Stimulated activated naive CD8-positive, alpha-beta T cell treated with anti-CD3 and anti-CD28 coated beads, Interleukin-15, amount 100 ng/mL, for 72 hours (primary cell): ENCODE data around the gene RAB5IF.

Source experiments
- ATAC-seq: fragments of 150-1000 bp; cut with Tn5 transposase; 2 replicates; pipeline ENCODE4 v1.10.0; 2021; ENCODE audit warnings: mild to moderate bottlenecking, moderate library complexity
- DNase-seq, 2 donors: peaks; one replicate each; pipeline ENCODE4 v3.0.0; 2021 to 2022
- H3K27ac Mint-ChIP-seq, 2 donors: one replicate each; pipeline ENCODE4 v1.8.0; 2022; ENCODE audit warnings: mild to moderate bottlenecking in 2 of 2, mixed read lengths in 2 of 2, moderate library complexity in 2 of 2
- H3K27me3 Mint-ChIP-seq: one replicate; pipeline ENCODE4 v1.8.0; 2022; ENCODE audit warnings: mixed read lengths
- H3K4me1 Mint-ChIP-seq: one replicate; pipeline ENCODE4 v1.8.0; 2022; ENCODE audit warnings: mild to moderate bottlenecking, mixed read lengths
- H3K4me3 Mint-ChIP-seq, 2 donors: one replicate each; pipeline ENCODE4 v1.8.0; 2022; ENCODE audit warnings: mild to moderate bottlenecking in 2 of 2, mixed read lengths in 2 of 2, moderate library complexity in 1 of 2
- H3K9me3 Mint-ChIP-seq, 2 donors: one replicate each; pipeline ENCODE4 v1.8.0; 2022; ENCODE audit warnings: mixed read lengths in 2 of 2

The RAB5IF gene

DNA sequence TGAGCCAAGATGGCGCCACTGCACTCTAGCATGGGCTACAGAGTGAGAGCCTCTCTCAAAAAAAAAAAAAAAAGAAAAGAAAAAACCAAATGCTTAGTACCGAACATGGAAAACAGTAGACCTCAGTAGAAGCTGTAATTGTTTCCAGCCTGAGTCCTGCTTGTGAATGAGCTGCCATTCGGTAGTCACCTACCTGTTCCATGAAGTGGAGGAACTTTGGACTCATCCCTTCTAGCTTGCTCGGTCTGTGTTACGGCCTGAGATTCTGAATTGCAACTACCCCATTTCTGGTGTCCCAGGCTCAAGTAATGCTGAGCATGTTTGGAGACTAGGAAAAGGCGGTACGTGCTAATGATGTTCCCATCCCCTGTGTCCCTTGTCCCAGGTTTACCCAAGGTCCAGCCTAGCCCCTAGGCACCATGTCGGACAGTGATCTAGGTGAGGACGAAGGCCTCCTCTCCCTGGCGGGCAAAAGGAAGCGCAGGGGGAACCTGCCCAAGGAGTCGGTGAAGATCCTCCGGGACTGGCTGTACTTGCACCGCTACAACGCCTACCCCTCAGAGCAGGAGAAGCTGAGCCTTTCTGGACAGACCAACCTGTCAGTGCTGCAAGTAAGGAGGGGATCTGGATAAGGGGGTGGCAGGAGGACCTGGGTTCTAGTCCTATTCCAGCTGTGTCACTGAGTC, 27.1 kb upstream of the RAB5IF start:
- Mint-ChIP-seq H3K4me3 (no peak overlapping the region), H3K9me3 (no peaks in the 10 kb centered on the region), H3K4me1 (peaks cover 66% of the 10 kb centered on the region), H3K27ac (no peak overlapping the region), H3K27me3 (no peaks in the 10 kb centered on the region)
- ATAC-seq = no peak
- no peak for DNase-seq

DNA sequence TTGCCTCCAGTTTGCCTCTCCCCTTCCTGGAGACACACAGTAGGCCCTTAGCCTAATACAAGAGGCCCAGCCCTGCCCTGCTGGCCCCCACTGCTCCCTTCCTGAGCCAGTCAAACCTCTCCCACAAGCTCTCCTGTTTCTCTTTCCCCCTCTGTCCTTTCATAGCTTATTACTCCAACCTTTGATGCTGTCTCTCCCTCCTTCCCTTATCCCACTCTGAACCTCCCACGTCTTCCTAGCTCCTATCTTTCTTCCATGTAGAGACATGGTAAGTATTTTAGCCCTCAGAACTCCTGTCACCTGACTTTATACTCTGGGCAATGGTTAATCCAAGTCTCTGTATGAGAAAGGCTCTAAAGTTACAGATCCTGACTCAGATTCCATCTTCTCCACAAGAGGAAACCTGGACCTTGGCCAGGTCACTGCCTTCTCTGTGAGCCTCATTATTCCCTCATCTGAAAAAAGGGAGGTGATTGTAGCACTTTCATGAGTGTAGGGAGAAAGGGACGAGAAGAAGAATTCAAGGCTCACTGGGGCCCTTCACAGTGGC, 25.5 kb upstream of the RAB5IF start:
- no peaks in the 10 kb centered on the region for H3K9me3 Mint-ChIP-seq
- H3K27ac Mint-ChIP-seq = peak overlapping the region in 1 of 2 donors; percentile 84
- peaks cover 60% of the 10 kb centered on the region for H3K4me1 Mint-ChIP-seq
- no peak for DNase-seq
- H3K27me3 Mint-ChIP-seq = no peaks in the 10 kb centered on the region
- no peak for ATAC-seq
- no peak overlapping the region for H3K4me3 Mint-ChIP-seq

DNA sequence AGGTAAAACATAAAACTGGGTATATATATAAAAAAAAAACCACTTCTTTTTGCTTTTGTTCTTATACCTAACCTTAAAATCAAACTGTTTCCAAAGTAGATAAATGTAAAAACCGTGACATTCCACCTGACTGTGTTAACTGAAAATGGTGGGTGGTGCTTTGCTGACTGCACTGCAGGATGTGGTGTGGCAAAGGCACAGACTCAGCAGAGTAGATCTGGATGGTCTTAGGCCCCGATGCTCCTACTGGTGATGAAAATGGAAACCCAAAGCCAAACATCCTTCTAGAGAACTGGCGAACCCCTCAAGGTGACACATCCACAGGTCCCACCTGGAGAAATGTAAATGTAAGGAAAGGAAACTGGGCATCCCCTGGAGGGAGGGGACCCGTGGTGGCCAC, 23.3 kb upstream of the RAB5IF start:
- no peaks in the 10 kb centered on the region for H3K9me3 Mint-ChIP-seq
- ATAC-seq = peak; percentile 92
- H3K27ac Mint-ChIP-seq = peak overlapping the region; percentile 23 to 91
- no peak for DNase-seq
- H3K27me3 Mint-ChIP-seq = no peaks in the 10 kb centered on the region
- H3K4me3 Mint-ChIP-seq = peak overlapping the region in 1 of 2 donors; percentile 49
- peaks cover 59% of the 10 kb centered on the region for H3K4me1 Mint-ChIP-seq

DNA sequence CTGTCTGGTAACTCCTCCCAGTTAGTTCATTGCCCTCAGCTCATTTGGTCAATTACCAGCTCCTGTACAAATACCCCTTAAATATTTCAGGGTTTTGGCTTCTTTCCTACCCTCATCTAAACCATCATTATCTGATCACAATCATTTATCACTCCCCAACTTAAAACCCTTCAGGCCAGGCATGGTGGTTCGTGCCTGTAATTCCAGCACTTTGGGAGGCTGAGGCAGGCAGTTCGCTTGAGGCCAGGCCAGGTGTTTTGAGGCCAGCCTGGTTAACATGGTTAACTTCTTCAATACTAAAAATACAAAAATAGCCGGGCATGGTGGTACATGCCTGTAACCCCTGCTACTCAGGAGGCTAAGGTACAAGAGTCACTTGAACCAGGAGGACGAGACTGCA, 22.8 kb upstream of the RAB5IF start:
- DNase-seq (no peak), ATAC-seq (no peak)
- H3K27me3 Mint-ChIP-seq = no peaks in the 10 kb centered on the region
- H3K9me3 Mint-ChIP-seq = no peaks in the 10 kb centered on the region
- peaks cover 64% of the 10 kb centered on the region for H3K4me1 Mint-ChIP-seq
- H3K4me3 Mint-ChIP-seq = no peak overlapping the region
- H3K27ac Mint-ChIP-seq = peak overlapping the region in 1 of 2 donors; percentile 91

DNA sequence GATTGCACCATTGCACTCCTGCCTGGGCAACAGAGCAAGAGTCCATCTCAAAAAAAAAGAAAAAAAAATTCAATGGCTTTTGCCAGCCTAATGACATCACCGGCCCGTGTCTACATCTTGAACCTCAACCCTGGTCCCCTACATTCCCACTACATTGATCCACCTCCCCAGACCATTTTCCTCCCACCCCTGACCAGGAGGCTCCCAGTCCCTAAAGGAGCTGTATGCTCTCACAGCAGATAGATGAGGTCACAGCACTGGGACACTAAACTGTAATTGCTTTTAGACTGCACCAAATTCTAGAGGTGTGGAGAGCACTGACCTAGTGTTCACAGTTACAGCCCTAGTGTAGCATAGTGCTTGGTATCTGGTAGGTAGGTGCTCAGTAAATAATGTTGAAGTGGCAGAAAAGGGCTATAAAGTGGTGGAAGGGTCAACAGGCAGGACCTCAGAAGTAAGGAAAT, 21.5 kb upstream of the RAB5IF start:
- no peaks in the 10 kb centered on the region for H3K9me3 Mint-ChIP-seq
- peaks cover 69% of the 10 kb centered on the region for H3K4me1 Mint-ChIP-seq
- no peaks in the 10 kb centered on the region for H3K27me3 Mint-ChIP-seq
- DNase-seq (no peak), ATAC-seq (no peak)
- no peak overlapping the region for H3K4me3 Mint-ChIP-seq
- H3K27ac Mint-ChIP-seq = peak overlapping the region in 1 of 2 donors; percentile 3

DNA sequence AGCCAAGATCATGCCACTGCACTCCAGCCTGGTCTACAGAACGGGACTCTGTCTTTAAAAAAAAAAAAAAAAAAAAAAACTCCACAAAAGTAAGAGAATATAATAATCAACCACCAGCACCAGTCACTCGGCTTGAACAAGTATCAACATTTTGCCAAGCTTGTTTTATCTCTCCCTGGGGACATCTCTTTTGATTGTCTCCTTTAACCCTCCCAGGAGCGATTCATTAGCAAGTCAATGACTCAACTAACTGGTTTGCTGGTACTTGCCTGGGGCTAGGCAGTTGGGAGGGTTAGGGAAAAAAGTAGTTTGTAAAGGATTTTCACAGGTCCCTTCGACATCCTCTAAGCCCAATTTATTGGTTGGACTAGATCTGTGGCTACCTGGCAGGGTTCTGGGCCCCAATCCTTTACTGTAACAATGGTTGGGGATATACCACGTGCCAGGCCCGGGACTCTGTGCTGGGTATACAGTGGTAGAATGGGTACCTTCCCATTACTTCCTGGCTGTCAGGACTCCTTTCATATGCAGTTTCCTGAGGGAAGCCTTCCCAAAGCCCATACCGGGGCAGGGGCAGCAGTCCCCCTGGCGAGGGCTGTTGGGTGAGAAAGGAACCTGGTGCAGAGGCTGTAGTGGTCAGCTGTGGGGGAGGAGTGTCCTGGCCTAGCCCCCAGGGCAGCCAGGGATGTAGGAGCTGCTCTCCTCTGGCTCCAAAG, 20.0 kb upstream of the RAB5IF start:
- peaks cover 67% of the 10 kb centered on the region for H3K4me1 Mint-ChIP-seq
- no peak for DNase-seq
- H3K27ac Mint-ChIP-seq = peak overlapping the region in 1 of 2 donors; percentile 83
- no peaks in the 10 kb centered on the region for H3K27me3 Mint-ChIP-seq
- ATAC-seq = no peak
- H3K4me3 Mint-ChIP-seq = no peak overlapping the region
- H3K9me3 Mint-ChIP-seq = no peaks in the 10 kb centered on the region

DNA sequence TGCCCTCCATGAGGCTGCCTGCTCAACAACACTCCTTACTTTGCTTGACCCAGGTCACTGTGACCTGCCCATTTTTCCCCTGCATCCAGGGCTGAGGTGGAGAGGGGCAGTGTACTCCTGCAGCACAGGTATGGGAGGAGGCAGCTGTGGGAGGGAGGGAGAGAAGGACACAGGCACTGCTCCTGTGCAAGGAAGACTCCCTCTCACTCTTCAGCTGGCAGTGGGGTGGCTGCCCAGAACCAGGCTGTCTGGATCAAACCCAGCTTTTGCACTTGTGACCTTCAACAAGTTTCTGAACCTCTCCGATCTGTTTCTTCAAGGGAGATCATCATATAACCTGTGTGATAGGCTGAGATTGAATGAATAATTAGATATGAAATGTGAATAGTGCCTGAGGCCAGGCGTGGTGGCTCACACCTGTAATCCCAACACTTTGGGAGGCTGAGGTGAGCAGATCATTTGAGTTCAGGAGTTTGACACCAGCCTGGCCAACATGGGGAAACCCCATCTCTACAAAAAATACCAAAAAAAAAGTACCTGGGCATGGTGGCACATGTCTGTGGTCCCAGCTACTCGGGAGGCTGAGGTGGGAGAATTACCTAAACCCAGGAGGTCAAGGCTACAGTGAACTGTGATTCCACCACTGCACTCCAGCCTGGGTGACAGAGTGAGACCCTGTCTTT, 18.1 kb upstream of the RAB5IF start:
- H3K4me3 Mint-ChIP-seq = no peak overlapping the region
- H3K9me3 Mint-ChIP-seq = no peaks in the 10 kb centered on the region
- peak overlapping the region in 1 of 2 donors; percentile 67 for H3K27ac Mint-ChIP-seq
- DNase-seq (no peak), ATAC-seq (peak; percentile 16)
- H3K4me1 Mint-ChIP-seq = peaks cover 69% of the 10 kb centered on the region
- no peaks in the 10 kb centered on the region for H3K27me3 Mint-ChIP-seq

DNA sequence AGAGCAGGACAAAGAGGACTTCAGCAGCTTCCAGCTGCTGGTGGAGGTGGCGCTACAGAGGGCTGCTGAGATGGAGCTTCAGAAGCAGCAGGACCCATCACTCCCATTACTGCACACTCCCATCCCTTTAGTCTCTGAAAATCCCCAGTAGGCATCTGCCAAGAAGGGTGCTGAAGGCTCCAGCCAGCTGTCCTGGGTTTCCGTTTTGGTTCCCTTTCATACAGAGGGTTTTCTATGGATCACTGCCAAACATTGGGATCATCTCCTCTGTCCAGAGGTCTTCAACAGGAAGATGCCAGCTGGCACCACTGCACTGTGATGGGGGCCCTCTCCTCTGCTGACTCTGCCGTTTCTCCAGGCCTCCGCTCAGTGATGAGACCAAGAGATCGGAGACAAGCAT, 14.3 kb upstream of the RAB5IF start:
- Mint-ChIP-seq H3K9me3 (no peaks in the 10 kb centered on the region), H3K4me3 (peak overlapping the region; percentile 57 to 64), H3K27ac (peak overlapping the region in 1 of 2 donors; percentile 78), H3K4me1 (peaks cover 94% of the 10 kb centered on the region), H3K27me3 (no peaks in the 10 kb centered on the region)
- no peak for ATAC-seq
- no peak for DNase-seq

DNA sequence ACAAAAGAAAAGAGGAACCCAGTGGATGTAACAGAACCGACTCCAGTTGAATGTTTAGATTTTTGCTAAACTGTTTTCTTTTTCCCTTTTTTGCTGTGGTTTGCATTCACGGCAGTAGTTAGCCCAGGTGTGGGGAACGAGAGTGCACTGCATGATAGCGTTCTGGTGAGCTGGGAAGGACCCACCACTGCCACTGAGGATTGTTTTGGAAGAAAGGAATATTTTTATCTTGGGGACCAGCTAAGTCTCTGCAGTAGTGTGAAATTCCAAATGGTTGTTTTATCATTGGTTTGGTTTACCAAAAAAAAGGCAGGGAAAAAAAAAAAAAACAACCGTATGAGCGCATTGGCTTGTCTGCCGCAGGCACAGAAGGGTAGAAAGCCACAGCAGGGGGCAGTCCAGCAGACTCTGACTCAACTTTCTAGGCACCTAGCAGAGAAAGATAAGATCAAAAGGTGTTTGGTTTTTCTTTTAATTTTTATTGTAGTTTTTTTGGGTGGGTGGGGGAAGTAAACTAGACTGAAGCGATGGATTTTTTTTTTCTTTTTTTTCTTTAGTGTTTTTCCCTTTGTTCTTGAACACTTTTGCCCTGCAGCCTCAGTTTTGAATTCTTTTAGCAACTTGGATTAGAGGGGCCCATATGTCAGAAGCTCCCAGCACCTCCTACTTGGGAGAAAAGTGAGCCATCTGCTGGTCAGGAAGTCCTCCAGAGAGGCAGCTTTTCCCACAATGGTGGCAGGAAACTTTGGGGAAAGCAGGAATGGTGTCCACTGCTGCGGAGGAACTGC, 13.5 kb upstream of the RAB5IF start:
- Mint-ChIP-seq H3K4me1 (peaks cover 88% of the 10 kb centered on the region), H3K27ac (peak overlapping the region; percentile 54 to 78)
- DNase-seq = peak; percentile 46 to 67

DNA sequence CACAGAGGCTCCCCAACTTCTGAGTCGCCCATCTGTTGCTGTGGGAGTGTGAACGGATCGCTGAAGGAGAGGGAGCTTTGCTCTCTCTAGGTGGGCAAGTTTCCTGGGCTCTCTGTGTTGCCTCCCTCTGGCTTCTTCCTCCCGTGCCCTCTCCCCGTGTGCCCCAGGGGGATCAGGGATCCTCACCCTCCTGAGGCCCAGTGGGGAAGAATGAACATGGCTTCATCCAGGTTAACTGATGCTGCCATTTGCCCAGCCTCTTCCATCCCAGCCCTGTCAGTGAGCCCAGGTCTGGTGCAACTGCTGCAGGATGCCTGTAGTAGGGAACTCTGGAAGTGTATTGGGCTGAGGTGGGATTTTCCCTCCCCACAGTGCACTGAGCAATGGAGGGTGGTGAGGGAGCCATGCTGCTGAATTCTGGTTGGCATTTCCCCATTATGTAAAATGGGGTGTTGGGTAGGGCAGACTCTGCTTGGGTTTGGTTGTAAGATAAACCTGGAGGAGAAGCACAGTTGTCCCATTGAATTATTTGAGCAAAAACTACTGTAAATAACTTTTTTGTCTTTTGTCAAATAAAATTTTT, 12.1 kb upstream of the RAB5IF start:
- peaks cover 76% of the 10 kb centered on the region for H3K4me1 Mint-ChIP-seq
- H3K9me3 Mint-ChIP-seq = no peaks in the 10 kb centered on the region
- H3K27me3 Mint-ChIP-seq = no peaks in the 10 kb centered on the region
- no peak for ATAC-seq
- peak overlapping the region; percentile 71 to 78 for H3K27ac Mint-ChIP-seq
- peak overlapping the region in 1 of 2 donors; percentile 45 for H3K4me3 Mint-ChIP-seq
- DNase-seq = no peak

More for the DNA sequence above, 13.5 kb upstream of the RAB5IF start:
- peak overlapping the region; percentile 57 to 64 for H3K4me3 Mint-ChIP-seq
- ATAC-seq = peak; percentile 74
- H3K9me3 Mint-ChIP-seq = no peaks in the 10 kb centered on the region
- H3K27me3 Mint-ChIP-seq = no peaks in the 10 kb centered on the region

DNA sequence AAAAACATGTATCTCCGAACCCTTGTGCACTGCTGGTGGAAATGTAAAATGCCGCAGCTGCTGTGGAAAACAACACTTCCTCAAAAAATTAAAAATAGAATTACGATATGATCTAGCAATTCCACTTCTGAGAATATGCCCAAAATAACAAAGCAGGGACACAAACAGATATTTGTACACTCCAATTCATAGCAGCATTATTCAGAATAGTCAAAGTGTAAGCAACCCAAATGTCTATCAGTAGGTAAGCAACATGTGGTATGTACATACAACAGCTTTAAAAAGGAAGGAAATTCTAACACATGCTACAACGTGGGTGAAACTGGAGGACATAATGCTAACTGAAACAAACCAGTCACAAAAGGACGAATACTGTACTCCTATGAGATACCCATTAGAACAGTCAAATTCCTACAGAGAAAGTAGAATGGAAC, 5.7 kb upstream of the RAB5IF start:
- DNase-seq (no peak), ATAC-seq (no peak)
- Mint-ChIP-seq H3K4me3 (peak overlapping the region; percentile 53 to 54), H3K9me3 (no peaks in the 10 kb centered on the region), H3K27me3 (no peaks in the 10 kb centered on the region), H3K27ac (peak overlapping the region in 1 of 2 donors; percentile 84), H3K4me1 (peaks cover 36% of the 10 kb centered on the region)

DNA sequence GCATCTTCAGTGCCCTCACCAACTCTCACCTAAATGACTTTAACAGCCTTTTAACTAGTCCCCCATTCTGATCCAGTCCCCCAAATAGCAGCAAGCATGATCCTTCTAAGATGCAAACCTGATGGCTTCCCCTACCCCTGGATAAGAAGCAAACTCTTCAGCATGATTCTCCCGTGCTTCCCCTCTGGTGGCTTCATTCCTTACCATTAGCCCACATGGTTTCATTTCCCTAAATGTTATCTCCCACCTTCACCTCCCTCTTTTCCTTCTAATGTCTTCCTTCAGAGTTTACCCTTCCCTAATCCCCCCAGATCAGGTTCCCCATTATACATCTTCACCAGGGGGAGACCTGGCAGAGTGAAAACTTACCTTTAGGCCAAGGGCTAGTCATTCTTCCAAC, 4.0 kb upstream of the RAB5IF start:
- ATAC-seq (no peak), DNase-seq (no peak)
- no peak overlapping the region for H3K4me3 Mint-ChIP-seq
- no peaks in the 10 kb centered on the region for H3K27me3 Mint-ChIP-seq
- H3K9me3 Mint-ChIP-seq = no peaks in the 10 kb centered on the region
- peak overlapping the region in 1 of 2 donors; percentile 1 for H3K27ac Mint-ChIP-seq
- H3K4me1 Mint-ChIP-seq = peaks cover 30% of the 10 kb centered on the region

DNA sequence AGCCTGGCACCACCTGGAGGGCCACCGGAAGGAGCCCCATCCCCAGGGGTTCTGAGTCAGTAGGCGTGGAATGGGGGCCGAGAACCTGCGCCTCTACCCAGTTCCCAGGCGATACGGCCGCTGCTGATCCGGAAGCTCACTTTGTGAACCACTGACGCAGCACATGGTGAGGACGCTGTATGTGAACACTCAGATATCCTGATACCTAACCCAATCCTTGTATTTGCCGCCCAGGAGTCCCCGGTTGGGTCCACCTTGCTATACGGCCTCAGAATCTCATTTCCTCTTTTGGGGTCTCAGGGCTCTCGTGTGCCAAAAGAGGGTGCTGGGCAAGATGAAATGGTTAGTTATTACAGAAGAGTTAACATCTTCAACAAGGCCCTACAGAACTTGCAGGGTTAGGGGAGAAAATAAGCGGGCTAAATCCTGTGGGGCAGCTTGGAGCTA, 604 bp upstream of the RAB5IF start:
- Mint-ChIP-seq H3K4me3 (peak overlapping the region; percentile 93 to 97), H3K9me3 (no peaks in the 10 kb centered on the region), H3K4me1 (peaks cover 41% of the 10 kb centered on the region), H3K27ac (peak overlapping the region; percentile 91 to 96), H3K27me3 (no peaks in the 10 kb centered on the region)
- ATAC-seq = peak; percentile 53
- peak in 1 of 2 donors; percentile 62 for DNase-seq

DNA sequence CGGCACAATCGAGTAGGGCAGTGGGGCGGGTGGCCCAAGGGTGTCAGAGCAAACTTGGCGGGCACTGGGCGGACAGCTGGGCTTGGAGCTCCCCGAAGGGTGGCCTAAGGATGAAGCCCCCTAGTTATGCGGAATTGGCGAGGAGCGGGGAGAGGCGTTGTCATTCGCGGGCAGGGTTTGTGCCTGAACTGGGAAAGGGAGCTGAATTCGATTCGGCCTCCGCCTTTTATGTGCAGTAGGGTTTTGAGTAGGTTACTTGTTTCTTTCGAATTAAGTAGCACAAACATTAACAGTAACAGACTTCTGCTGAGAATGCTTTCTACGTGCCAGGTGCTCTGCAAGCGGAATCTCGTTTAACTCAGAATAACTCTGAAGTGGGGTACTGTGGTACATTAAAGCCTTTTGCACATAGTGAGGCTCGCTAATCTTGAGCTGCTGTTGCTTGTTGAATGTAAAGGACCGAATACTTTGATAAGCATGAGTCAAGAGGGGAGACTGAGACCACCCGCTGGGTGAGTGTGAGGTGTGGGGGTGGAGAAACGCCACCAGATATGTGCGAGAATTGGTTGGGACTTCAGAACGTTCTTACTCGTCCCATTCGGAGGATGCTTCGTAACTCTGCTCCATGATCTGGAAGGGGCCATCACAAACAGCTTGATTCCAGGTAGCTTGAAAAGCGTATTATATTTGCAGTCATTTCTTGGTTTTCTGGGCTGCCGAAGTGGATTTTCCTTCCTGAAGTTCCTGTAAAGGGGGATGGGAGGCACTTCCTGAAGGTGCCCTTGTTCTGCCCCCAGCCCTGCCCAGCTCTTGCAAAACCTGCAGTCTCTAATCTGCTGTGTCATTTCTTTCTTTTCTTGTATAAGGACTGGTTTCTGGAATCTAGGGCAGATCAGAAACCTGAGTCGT, 833 bp downstream of the RAB5IF start:
- no peaks in the 10 kb centered on the region for H3K9me3 Mint-ChIP-seq
- no peak for ATAC-seq
- H3K4me1 Mint-ChIP-seq = peaks cover 34% of the 10 kb centered on the region
- peak overlapping the region; percentile 93 to 96 for H3K27ac Mint-ChIP-seq
- no peak for DNase-seq
- H3K4me3 Mint-ChIP-seq = peak overlapping the region; percentile 93 to 97
- no peaks in the 10 kb centered on the region for H3K27me3 Mint-ChIP-seq
